ENCODE measurements around the gene PHLPP1.
"Not testable (repeated sequence)": the region's sequence is repeated elsewhere in the genome, so short reads cannot be mapped to it uniquely, and the experiment has no call there.

PHLPP1 gene

DNA sequence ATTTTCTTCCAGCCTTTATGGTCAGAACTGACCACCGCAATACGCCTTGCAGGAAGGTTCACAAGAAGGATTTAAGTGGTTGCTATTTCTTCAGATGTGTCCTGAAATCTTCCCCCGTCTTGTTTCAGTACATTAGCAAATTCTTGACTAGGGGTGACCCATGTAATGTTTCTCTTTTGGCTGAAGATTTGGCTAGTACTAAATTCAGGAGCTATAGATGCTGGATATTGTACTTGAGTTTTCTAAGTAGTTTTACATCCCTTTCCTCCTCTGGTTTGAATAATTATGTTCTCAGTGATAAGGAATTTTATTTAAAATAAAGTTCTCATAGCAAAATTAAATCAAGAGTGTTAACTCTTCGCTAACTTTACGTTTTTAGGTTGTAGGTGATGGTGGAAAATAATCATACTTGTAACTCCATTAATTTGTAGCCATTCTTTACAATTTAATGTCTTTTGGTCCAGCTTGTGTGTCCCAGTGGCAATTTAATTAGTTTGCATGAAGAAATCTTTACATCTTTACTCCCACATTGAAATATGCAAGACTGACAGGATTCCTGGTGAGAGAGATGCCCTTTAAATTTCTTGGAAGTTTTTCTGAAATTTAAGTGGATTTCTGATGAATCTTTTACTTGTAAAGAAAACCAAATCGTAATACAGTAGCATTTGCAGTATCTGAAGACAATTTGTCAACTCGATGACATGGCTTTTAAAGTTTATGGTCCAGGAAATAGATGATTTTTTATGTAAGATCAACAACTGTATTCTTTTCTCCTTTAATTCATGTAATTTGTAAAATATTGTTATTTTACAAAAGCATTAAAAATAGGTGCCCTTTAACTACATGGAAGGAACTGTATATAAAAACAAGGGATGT, 2.8 kb downstream of the PHLPP1 start:
- peak in 1 of 2 experiments; percentile 8 for DNase-seq

- no peak for DNase-seq
These were observed 4.7 kb downstream of the PHLPP1 start for GRCh38 chr18:62720048-62720447.

- DNase-seq: no peak
These were observed 5.6 kb downstream of the PHLPP1 start for GRCh38 chr18:62720766-62721613.

- peak in 1 of 2 experiments; percentile 30 for DNase-seq
These were observed 6.8 kb downstream of the PHLPP1 start for GRCh38 chr18:62721839-62722795.

GRCh38 chr18:62723666-62724281, 8.4 kb downstream of the PHLPP1 start:
- DNase-seq: no peak

DNA sequence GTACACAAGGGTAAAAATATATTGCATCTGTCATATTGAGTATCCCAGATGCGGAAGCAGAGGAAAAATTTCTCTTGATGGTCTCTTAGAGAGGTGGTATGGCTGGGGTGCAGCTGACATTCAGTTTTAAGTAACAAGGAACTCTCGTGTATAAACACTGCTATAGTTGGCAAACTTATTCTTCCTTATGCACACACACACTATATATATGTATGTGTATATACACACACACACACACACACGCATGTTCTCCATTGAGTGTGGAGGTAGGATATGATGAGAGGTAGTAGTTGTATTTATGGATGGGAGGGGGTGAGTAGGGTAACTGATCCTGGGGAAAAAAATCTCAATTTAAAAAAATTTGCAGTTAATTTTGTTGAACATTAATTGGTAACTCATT, 10.6 kb downstream of the PHLPP1 start:
- DNase-seq: no peak

GRCh38 chr18:62728254-62728653, 12.9 kb downstream of the PHLPP1 start:
- no peak for DNase-seq

DNA sequence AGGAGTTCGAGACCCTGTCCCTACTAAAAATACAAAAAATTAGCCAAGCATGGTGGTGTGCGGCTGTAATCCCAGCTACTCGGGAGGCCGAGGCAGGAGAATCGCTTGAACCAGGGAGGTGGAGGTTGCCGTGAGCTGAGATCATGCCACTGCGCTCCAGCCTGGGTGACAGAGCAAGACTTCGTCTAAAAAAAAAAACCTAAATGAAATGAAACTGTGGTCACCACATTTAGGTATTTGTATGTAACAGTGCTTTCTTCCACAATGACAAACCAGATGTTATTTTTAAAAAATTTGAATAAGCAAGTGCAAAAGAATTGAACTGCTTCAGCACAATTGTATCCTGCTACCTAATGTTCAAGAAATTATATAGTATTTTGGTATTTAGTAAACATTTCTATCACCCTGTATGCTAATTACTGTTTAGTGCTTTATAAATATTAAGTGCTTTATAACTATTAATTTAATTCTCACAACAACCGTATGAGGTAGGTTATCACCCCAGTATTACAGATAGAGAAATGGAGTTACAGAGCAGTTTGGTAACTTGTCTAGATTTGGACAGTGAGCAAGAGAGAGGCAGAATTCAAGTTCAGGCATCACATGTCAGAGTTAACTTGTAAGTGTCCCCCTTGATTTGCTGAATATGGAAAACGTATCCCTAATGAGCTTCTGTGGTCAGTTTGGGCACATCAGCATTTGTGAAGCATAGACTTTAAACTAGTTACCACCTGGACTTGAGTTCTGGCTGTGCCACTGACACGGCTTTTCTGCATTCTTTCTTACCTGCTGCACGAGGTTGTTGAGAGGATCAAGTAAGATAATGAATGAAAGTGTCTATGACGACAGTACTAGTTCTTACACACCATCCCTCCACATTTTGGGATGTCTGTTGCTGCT, 14.4 kb downstream of the PHLPP1 start:
- no peak for DNase-seq

GRCh38 chr18:62730941-62731340, 15.6 kb downstream of the PHLPP1 start:
- no peak for DNase-seq

DNA sequence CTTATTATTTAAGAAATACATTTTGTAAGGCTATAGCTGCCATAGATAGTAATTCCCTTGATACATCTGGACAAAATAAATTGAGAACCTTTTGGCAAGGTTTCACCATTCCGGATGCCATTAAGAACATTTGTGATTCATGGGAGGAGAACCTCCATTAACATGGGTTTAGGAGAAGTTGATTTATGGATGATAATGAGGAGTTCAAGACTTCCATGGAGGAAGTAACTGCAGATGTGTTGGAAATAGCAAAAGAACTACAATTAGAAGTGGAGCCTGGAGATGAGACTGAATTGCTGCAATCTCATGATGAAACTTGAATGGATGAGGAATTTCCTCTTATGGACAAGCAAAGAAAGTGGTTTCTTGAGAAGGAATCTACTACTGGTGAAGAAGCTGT, 17.3 kb downstream of the PHLPP1 start:
- no peak for DNase-seq

GRCh38 chr18:62734290-62734689, 18.9 kb downstream of the PHLPP1 start:
- no peak for DNase-seq

GRCh38 chr18:62735387-62735786, 20.0 kb downstream of the PHLPP1 start:
- DNase-seq: no peak

- peak in 1 of 2 experiments; percentile 81 for DNase-seq
These were observed 20.9 kb downstream of the PHLPP1 start for GRCh38 chr18:62736077-62736855.

DNA sequence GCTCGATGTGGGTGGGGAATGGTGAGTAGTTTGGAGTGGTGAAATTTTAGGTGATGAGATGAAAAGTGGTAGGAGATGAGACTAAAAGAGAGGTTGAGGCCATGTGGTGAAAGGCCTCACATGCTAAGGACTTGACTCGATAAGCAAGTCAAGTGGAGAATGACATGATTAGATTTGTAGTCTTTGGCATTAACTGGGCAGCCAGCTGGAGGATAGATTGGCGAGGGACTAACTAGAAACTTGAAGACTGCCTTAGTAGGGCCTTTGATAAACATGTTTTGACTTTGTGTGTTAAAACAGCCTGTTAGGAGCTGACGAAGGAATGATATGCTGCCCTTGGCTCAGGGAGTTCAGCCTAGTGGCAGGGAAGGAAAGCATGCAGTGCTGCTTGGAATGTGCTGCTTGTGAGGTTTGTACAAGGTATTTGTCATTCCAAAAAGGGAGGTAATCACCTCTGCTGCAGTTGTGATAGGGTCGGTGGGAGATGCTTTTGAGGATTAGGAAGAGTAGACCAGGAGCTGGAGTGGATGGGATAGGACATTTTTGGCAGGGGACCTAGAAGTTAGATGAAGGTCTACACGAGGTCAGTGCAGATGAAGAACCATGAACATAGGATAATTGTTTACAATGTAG, 22.0 kb downstream of the PHLPP1 start:
- no peak for DNase-seq

- DNase-seq: no peak
These were observed 23.3 kb downstream of the PHLPP1 start for GRCh38 chr18:62738639-62739038.

- DNase-seq: no peak
These were observed 24.6 kb downstream of the PHLPP1 start for GRCh38 chr18:62739911-62740310.

DNA sequence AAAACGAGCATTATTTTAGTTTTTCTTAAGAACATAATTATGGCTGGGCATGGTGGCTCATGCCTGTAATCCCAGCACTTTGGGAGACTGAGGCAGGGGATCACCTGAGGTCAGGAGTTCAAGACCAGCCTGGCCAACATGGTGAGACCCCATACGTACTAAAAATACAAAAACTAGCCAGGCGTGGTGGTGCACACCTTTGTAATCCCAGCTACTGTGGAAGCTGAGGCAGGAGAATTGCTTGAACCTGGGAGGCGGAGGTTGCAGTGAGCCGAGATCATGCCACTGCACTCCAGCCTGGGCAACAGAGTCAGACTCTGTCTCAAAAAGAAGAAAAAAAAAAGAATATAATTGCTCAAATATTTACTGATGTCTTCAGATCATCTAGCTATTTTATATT, 25.3 kb downstream of the PHLPP1 start:
- not testable (repeated sequence) for DNase-seq

- peak in 1 of 2 experiments; percentile 7 for DNase-seq
These were observed 25.8 kb downstream of the PHLPP1 start for GRCh38 chr18:62741118-62741566.

DNA sequence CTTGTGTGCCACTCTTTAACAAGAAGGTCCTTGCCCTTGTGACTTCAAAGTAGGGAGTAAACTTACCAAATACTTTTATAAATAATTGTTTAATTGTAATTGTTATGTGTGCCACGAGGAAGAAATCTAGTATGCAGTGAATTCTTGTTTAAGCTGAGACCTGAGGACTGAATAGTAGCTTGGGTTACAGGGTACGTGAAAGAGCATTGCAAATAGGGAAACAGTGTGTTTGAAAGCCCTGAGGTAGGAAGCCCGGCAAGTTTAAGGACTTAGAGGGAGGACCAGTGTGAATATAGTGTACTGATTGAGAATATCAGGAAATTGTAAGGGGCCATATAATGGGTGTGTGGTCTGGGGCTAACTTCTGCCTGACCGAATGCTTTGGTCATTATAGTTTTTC, 26.2 kb downstream of the PHLPP1 start:
- no peak for DNase-seq

Measured in NCI-H524 (cell line).